Stimulated activated CD4-positive, alpha-beta T cell treated with anti-CD3 and anti-CD28 coated beads, Interleukin-4, amount 100 ng/mL, for 24 hours (primary cell): ENCODE measurements around the gene SLC6A8.
A peak's percentile ranks its signal among the peaks of the same experiment; 100 is the strongest.
"Not testable (repeated sequence)": the region's sequence is repeated elsewhere in the genome, so short reads cannot be mapped to it uniquely, and the experiment has no call there.

Source experiments
- DNase-seq: peaks from one replicate; pipeline ENCODE4 v3.0.0-alpha.2; 2020

The SLC6A8 gene

GRCh38 chrX:153733651-153734240 lies 46.0 kb downstream of the SLC6A8 start:
- no peak for DNase-seq

- no peak for DNase-seq
These were observed 47.1 kb downstream of the SLC6A8 start for GRCh38 chrX:153734871-153735270.

- DNase-seq, result peak; percentile 4
These were observed 47.5 kb downstream of the SLC6A8 start for GRCh38 chrX:153735274-153735673.

GRCh38 chrX:153736071-153736820 lies 48.5 kb downstream of the SLC6A8 start:
- DNase-seq, result no peak

- no peak for DNase-seq
These were observed 49.2 kb downstream of the SLC6A8 start for GRCh38 chrX:153736871-153737441.

GRCh38 chrX:153738056-153738605 lies 50.4 kb downstream of the SLC6A8 start:
- no peak for DNase-seq

- peak; percentile 9 for DNase-seq
These were observed 52.2 kb downstream of the SLC6A8 start for GRCh38 chrX:153739754-153740486.

GRCh38 chrX:153740631-153741222 lies 53.0 kb downstream of the SLC6A8 start:
- no peak for DNase-seq

GRCh38 chrX:153741446-153741845 lies 53.7 kb downstream of the SLC6A8 start:
- DNase-seq, result no peak

- not testable (repeated sequence) for DNase-seq
These were observed 54.4 kb downstream of the SLC6A8 start for GRCh38 chrX:153742111-153742510.

GRCh38 chrX:153742796-153743467 lies 55.2 kb downstream of the SLC6A8 start:
- DNase-seq, result not testable (repeated sequence)

- not testable (repeated sequence) for DNase-seq
These were observed 55.9 kb downstream of the SLC6A8 start for GRCh38 chrX:153743468-153744209.

- no peak for DNase-seq
These were observed 56.7 kb downstream of the SLC6A8 start for GRCh38 chrX:153744210-153745066.

- not testable (repeated sequence) for DNase-seq
These were observed 57.3 kb downstream of the SLC6A8 start for GRCh38 chrX:153745067-153745433.
